ENCODE measurements around the gene ZNF277.

DNA sequence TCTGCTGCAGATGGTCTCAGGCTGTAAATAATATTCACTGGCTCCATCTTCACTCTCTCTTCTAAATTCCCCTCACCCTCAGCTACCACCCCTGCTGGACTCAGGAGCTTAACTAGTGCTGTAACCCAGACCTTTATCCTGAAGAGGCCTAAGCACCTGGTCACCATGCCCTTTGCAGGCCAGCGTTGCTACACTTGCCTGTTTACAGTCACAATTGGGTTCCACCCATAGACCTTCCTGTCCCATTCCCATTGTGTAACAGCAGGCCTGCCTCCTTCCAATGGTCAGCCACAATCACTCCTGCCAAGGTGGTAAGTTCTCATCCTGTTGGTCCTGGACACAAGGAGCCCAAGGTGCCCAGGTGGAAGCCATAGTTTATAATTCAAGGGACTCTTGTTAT, 157.9 kb downstream of the ZNF277 start:
- TF ChIP-seq, protein P1, sequence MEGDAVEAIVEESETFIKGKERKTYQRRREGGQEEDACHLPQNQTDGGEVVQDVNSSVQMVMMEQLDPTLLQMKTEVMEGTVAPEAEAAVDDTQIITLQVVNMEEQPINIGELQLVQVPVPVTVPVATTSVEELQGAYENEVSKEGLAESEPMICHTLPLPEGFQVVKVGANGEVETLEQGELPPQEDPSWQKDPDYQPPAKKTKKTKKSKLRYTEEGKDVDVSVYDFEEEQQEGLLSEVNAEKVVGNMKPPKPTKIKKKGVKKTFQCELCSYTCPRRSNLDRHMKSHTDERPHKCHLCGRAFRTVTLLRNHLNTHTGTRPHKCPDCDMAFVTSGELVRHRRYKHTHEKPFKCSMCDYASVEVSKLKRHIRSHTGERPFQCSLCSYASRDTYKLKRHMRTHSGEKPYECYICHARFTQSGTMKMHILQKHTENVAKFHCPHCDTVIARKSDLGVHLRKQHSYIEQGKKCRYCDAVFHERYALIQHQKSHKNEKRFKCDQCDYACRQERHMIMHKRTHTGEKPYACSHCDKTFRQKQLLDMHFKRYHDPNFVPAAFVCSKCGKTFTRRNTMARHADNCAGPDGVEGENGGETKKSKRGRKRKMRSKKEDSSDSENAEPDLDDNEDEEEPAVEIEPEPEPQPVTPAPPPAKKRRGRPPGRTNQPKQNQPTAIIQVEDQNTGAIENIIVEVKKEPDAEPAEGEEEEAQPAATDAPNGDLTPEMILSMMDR (IDR thresholded peaks at IDR 0.05), result no peak
- no peak for TF ChIP-seq POLR2A (IDR thresholded peaks at IDR 0.05)
